ENCODE results near the gene EXOC4.
"Not testable (repeated sequence)": the region's sequence is repeated elsewhere in the genome, so short reads cannot be mapped to it uniquely, and the experiment has no call there.

Gene EXOC4

DNA sequence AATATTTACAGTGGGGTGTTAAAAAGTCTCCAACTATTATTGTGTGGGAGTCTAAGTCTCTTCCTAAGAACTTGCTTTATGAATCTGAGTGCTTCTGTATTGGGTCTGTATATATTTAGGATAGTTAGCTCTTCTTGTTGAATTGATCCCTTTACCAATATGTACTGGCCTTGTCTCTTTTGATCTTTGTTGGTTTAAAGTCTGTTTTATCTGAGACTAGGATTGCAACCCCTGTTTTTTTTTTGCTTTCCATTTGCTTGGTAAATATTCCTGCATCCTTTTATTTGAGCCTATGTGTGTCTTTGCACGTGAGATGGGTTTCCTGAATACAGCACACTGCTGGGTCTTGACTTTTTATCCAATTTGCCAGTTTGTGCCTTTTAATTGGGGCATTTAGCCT lies 75.1 kb downstream of the EXOC4 start:
- not testable (repeated sequence) for H2AFZ ChIP-seq (ENCODE audit: low read length); H3F3A ChIP-seq (ENCODE audit: low read depth); H3K4me3 ChIP-seq (ENCODE audit: low read length, poor library complexity, severe bottlenecking); H3K9me3 ChIP-seq (ENCODE audit: insufficient read depth, low read depth, low read length); H4K20me1 ChIP-seq (ENCODE audit: insufficient read depth, low read length, poor library complexity, severe bottlenecking); H3K9ac ChIP-seq (ENCODE audit: low read depth, low read length, poor library complexity, severe bottlenecking); H3K4me2 ChIP-seq (ENCODE audit: low read depth, low read length, poor library complexity, severe bottlenecking); H3K27me3 ChIP-seq (ENCODE audit: insufficient read depth, low read length, poor library complexity, severe bottlenecking); H3K79me2 ChIP-seq (ENCODE audit: insufficient read depth, low read length); H3K36me3 ChIP-seq (ENCODE audit: insufficient read depth, low read length); H3K4me1 ChIP-seq (ENCODE audit: insufficient read depth, low read length, poor library complexity, severe bottlenecking); H3K9me2 ChIP-seq (replicated peaks; ENCODE audit: low read depth, low read length)

DNA sequence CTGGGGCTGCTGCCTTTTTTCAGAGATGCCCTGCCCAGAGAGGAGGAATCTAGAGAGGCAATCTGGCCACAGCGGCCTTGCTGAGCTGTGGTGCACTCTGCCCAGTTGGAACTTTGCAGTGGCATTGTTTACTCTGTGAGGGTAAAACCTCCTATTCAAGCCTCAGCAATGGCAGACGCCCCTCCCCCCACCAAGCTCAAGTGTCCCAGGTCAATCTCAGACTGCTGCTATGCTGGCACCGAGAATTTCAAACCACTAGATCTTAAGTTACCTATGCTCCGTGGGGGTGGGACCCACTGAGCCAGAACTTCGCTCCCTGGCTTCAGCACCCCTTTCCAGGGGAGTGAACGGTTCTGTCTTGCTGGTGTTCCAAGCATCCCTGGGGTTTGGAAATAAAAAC lies 77.2 kb downstream of the EXOC4 start:
- no peaks in the 10 kb centered on the region for H4K20me1 ChIP-seq (ENCODE audit: insufficient read depth, low read length, poor library complexity, severe bottlenecking)
- TF ChIP-seq EZH2phosphoT487 (IDR thresholded peaks at IDR 0.05; ENCODE audit: borderline replicate concordance): no peak
- TF ChIP-seq, protein P1, sequence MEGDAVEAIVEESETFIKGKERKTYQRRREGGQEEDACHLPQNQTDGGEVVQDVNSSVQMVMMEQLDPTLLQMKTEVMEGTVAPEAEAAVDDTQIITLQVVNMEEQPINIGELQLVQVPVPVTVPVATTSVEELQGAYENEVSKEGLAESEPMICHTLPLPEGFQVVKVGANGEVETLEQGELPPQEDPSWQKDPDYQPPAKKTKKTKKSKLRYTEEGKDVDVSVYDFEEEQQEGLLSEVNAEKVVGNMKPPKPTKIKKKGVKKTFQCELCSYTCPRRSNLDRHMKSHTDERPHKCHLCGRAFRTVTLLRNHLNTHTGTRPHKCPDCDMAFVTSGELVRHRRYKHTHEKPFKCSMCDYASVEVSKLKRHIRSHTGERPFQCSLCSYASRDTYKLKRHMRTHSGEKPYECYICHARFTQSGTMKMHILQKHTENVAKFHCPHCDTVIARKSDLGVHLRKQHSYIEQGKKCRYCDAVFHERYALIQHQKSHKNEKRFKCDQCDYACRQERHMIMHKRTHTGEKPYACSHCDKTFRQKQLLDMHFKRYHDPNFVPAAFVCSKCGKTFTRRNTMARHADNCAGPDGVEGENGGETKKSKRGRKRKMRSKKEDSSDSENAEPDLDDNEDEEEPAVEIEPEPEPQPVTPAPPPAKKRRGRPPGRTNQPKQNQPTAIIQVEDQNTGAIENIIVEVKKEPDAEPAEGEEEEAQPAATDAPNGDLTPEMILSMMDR (conservative IDR thresholded peaks at IDR 0.05; ENCODE audit: low read length): no peak

DNA sequence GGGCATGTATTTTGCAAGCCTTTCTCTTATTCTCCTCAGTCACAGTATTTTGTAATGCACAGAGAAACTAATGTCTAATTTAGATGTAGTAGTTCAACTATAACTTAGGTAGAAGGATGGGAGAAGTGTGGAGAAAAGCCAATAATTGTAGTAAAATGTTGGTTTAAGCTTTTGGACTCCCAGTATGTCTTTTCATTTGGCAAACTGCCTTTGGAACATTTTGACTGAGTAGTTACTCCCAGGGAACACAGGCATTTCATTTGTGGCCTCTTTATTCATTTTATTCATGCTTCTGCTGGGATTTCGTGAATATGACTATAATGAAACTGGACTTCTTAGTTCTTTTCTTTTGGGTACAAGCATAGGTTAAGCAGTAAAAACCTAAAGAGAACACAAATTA lies 79.0 kb downstream of the EXOC4 start:
- Histone ChIP-seq H3K27me3 (ENCODE audit: insufficient read depth, low read length, poor library complexity, severe bottlenecking) (no peaks in the 10 kb centered on the region), H4K20me1 (ENCODE audit: insufficient read depth, low read length, poor library complexity, severe bottlenecking) (no peaks in the 10 kb centered on the region), H3K79me2 (ENCODE audit: insufficient read depth, low read length) (no peaks in the 10 kb centered on the region; the same call in 1 of the 2 replicates), H3K4me1 (ENCODE audit: insufficient read depth, low read length, poor library complexity, severe bottlenecking) (no peaks in the 10 kb centered on the region), H3K9me3 (ENCODE audit: insufficient read depth, low read depth, low read length) (no peaks in the 10 kb centered on the region), H3F3A (ENCODE audit: low read depth) (no peaks in the 10 kb centered on the region), H3K4me2 (ENCODE audit: low read depth, low read length, poor library complexity, severe bottlenecking) (no peak overlapping the region), H3K36me3 (ENCODE audit: insufficient read depth, low read length) (peaks cover 10% of the 10 kb centered on the region; the same call in 1 of the 2 replicates), H3K9ac (ENCODE audit: low read depth, low read length, poor library complexity, severe bottlenecking) (no peak overlapping the region), H3K4me3 (ENCODE audit: low read length, poor library complexity, severe bottlenecking) (no peak overlapping the region), H2AFZ (ENCODE audit: low read length) (no peak overlapping the region), H3K9me2 (replicated peaks; ENCODE audit: low read depth, low read length) (no peaks in the 10 kb centered on the region)
- TF ChIP-seq, protein P1 (conservative IDR thresholded peaks at IDR 0.05; ENCODE audit: low read length): no peak
- TF ChIP-seq EZH2phosphoT487 (IDR thresholded peaks at IDR 0.05; ENCODE audit: borderline replicate concordance): no peak

More for the DNA sequence above, 77.2 kb downstream of the EXOC4 start:
- H3K4me1 ChIP-seq (ENCODE audit: insufficient read depth, low read length, poor library complexity, severe bottlenecking): no peaks in the 10 kb centered on the region
- H3K79me2 ChIP-seq (ENCODE audit: insufficient read depth, low read length): no peaks in the 10 kb centered on the region; the same call in 1 of the 2 replicates
- H3K9ac ChIP-seq (ENCODE audit: low read depth, low read length, poor library complexity, severe bottlenecking): no peak overlapping the region
- no peak overlapping the region for H2AFZ ChIP-seq (ENCODE audit: low read length)
- H3K4me3 ChIP-seq (ENCODE audit: low read length, poor library complexity, severe bottlenecking): no peak overlapping the region
- H3K36me3 ChIP-seq (ENCODE audit: insufficient read depth, low read length): no peaks in the 10 kb centered on the region
- no peaks in the 10 kb centered on the region for H3F3A ChIP-seq (ENCODE audit: low read depth)
- no peaks in the 10 kb centered on the region for H3K9me3 ChIP-seq (ENCODE audit: insufficient read depth, low read depth, low read length)
- no peak overlapping the region for H3K4me2 ChIP-seq (ENCODE audit: low read depth, low read length, poor library complexity, severe bottlenecking)
- H3K27me3 ChIP-seq (ENCODE audit: insufficient read depth, low read length, poor library complexity, severe bottlenecking): no peaks in the 10 kb centered on the region
- no peaks in the 10 kb centered on the region for H3K9me2 ChIP-seq (replicated peaks; ENCODE audit: low read depth, low read length)

DNA sequence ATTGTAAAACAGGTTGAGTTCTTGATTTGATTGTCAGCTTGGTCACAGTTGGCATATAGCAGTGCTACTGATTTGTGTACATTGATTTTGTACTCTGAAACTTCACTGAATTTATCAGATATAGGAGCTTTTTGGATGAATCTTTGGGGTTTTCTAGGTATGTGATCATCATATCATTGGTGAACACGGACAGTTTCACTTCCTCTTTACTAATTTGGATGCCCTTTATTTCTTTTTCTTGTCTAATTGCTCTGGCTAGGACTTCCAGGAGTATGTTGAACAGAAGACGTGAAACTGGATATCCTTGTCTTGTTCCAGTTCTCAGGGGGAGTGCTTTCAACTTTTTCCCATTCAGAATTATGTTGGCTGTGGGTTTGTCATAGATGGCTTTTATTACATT lies 86.9 kb downstream of the EXOC4 start:
- H3K4me3 ChIP-seq (ENCODE audit: low read length, poor library complexity, severe bottlenecking): no peak overlapping the region
- H3K9me2 ChIP-seq (replicated peaks; ENCODE audit: low read depth, low read length): no peaks in the 10 kb centered on the region
- H3K4me1 ChIP-seq (ENCODE audit: insufficient read depth, low read length, poor library complexity, severe bottlenecking): no peaks in the 10 kb centered on the region
- peaks cover 23% of the 10 kb centered on the region; the same call in 1 of the 2 replicates for H3K36me3 ChIP-seq (ENCODE audit: insufficient read depth, low read length)
- no peaks in the 10 kb centered on the region for H4K20me1 ChIP-seq (ENCODE audit: insufficient read depth, low read length, poor library complexity, severe bottlenecking)
- H3F3A ChIP-seq (ENCODE audit: low read depth): no peaks in the 10 kb centered on the region
- no peak overlapping the region for H3K4me2 ChIP-seq (ENCODE audit: low read depth, low read length, poor library complexity, severe bottlenecking)
- H3K27me3 ChIP-seq (ENCODE audit: insufficient read depth, low read length, poor library complexity, severe bottlenecking): no peaks in the 10 kb centered on the region
- peaks cover 15% of the 10 kb centered on the region; the same call in 1 of the 2 replicates for H3K9me3 ChIP-seq (ENCODE audit: insufficient read depth, low read depth, low read length)
- H3K79me2 ChIP-seq (ENCODE audit: insufficient read depth, low read length): peaks cover 8% of the 10 kb centered on the region; the same call in 1 of the 2 replicates
- H2AFZ ChIP-seq (ENCODE audit: low read length): no peak overlapping the region
- H3K9ac ChIP-seq (ENCODE audit: low read depth, low read length, poor library complexity, severe bottlenecking): no peak overlapping the region
- TF ChIP-seq, protein P1 (conservative IDR thresholded peaks at IDR 0.05; ENCODE audit: low read length): no peak
- no peak for TF ChIP-seq EZH2phosphoT487 (IDR thresholded peaks at IDR 0.05; ENCODE audit: borderline replicate concordance)
